Brain microvascular endothelial cell (primary cell): Measurements from ENCODE around the gene TRPM4.

ENCODE experiments used
- DNase-seq: peaks from one replicate; pipeline ENCODE4 v3.0.0-alpha.2; 2020
- H3K27ac ChIP-seq: fragments of 250-450 bp; sonication (Bioruptor Pico); 2 replicates; pipeline ENCODE4 v1.5.1; 2020; ENCODE audit warnings: mild to moderate bottlenecking, moderate library complexity
- H3K27me3 ChIP-seq: fragments of 250-450 bp; sonication (Bioruptor Pico); replicated peaks from 2 replicates; pipeline ENCODE4 v1.5.1; 2020; ENCODE audit warnings: mild to moderate bottlenecking
- H3K36me3 ChIP-seq: fragments of 250-450 bp; sonication (Bioruptor Pico); replicated peaks from 2 replicates; pipeline ENCODE4 v1.5.1; 2020; ENCODE audit warnings: mild to moderate bottlenecking
- H3K4me3 ChIP-seq: 2 replicates; pipeline ENCODE4 v1.5.1; 2011; ENCODE audit warnings: low read depth, mild to moderate bottlenecking, control low read depth, low read length, moderate library complexity
- in situ Hi-C: cut with HindIII; loops from 2 replicates; pipeline ENCODE4 v1.10.0; 2017; ENCODE audit warnings: low sequenced_read_pairs, low pct_ligation_motif_present
- TF ChIP-seq, protein P1 (sequence below): IDR thresholded peaks from 2 replicates; pipeline ENCODE4 v1.5.1; 2011; ENCODE audit warnings: low read depth, mild to moderate bottlenecking, moderate library complexity, low read length, control low read depth, inconsistent platforms; ENCODE audit errors: missing control alignments

TRPM4 gene

GRCh38 chr19:49212016-49212701, 54.6 kb downstream of the TRPM4 start:
- in situ Hi-C loops: no loop called here
- H3K27me3 ChIP-seq: no peaks in the 10 kb centered on the region
- H3K27ac ChIP-seq: no peak overlapping the region
- DNase-seq: no peak
- H3K4me3 ChIP-seq: no peak overlapping the region
- TF ChIP-seq, protein P1, sequence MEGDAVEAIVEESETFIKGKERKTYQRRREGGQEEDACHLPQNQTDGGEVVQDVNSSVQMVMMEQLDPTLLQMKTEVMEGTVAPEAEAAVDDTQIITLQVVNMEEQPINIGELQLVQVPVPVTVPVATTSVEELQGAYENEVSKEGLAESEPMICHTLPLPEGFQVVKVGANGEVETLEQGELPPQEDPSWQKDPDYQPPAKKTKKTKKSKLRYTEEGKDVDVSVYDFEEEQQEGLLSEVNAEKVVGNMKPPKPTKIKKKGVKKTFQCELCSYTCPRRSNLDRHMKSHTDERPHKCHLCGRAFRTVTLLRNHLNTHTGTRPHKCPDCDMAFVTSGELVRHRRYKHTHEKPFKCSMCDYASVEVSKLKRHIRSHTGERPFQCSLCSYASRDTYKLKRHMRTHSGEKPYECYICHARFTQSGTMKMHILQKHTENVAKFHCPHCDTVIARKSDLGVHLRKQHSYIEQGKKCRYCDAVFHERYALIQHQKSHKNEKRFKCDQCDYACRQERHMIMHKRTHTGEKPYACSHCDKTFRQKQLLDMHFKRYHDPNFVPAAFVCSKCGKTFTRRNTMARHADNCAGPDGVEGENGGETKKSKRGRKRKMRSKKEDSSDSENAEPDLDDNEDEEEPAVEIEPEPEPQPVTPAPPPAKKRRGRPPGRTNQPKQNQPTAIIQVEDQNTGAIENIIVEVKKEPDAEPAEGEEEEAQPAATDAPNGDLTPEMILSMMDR: no peak
- peaks cover 25% of the 10 kb centered on the region for H3K36me3 ChIP-seq

GRCh38 chr19:49213791-49214190, 56.2 kb downstream of the TRPM4 start:
- in situ Hi-C loops: no loop called here
- H3K27ac ChIP-seq: no peak overlapping the region

DNA sequence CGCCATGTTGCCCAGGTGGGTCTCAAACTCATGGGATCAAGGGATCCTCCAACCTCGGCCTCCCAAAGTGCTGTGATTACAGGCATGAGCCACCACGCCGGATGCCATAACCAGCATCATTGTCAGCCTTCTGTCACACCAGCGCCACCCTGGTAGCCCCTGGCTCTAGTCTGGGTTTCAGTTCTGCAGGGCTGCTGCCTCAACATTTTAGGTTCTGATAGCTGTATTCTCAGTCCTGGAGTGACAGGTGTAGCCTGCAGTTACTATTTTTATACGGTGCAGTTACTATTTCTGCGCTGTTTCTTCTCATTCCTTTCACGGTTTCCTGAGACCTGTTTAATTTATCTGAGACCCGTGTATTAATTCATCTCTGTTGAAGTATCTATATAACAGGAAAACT, 57.1 kb downstream of the TRPM4 start:
- in situ Hi-C loops: no loop called here
- TF ChIP-seq, protein P1: no peak
- H3K27ac ChIP-seq: no peak overlapping the region
- H3K36me3 ChIP-seq: peaks cover 25% of the 10 kb centered on the region
- no peak for DNase-seq
- no peak overlapping the region for H3K4me3 ChIP-seq
- no peaks in the 10 kb centered on the region for H3K27me3 ChIP-seq

More at GRCh38 chr19:49213791-49214190, 56.2 kb downstream of the TRPM4 start:
- Histone ChIP-seq H3K4me3 (no peak overlapping the region), H3K36me3 (peaks cover 25% of the 10 kb centered on the region), H3K27me3 (no peaks in the 10 kb centered on the region)
- TF ChIP-seq, protein P1: peak; percentile 42
- no peak for DNase-seq

GRCh38 chr19:49216071-49216470, 58.5 kb downstream of the TRPM4 start:
- no peaks in the 10 kb centered on the region for H3K27me3 ChIP-seq
- in situ Hi-C loops: no loop called here
- no peak overlapping the region for H3K27ac ChIP-seq
- H3K36me3 ChIP-seq: peaks cover 16% of the 10 kb centered on the region
- TF ChIP-seq, protein P1: no peak
- H3K4me3 ChIP-seq: no peak overlapping the region
- peak; percentile 73 for DNase-seq

DNA sequence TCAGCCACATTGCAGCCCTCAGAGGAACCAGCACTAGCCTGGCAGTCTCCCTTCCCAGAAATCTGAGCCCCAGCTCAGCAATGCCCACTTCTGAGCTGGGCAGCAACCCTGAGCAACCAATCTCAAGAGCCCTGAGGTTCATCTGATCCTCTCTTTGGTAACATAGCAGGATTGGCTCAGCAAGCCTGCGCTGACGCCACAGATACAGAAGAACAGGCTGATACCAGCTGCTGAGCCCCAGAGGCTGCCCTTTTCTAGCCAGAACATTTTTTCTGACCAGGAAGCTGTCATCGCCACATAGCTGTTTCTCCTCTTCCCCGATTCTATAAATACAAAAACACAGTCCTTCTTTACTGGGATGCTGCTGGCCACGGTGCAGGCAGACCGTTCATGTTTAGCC, 59.8 kb downstream of the TRPM4 start:
- in situ Hi-C loops: no loop called here
- Histone ChIP-seq H3K4me3 (no peak overlapping the region), H3K36me3 (peaks cover 3% of the 10 kb centered on the region), H3K27me3 (no peaks in the 10 kb centered on the region), H3K27ac (no peak overlapping the region)
- TF ChIP-seq, protein P1: no peak
- DNase-seq: peak; percentile 27

- Histone ChIP-seq H3K27me3 (no peaks in the 10 kb centered on the region), H3K4me3 (no peak overlapping the region), H3K27ac (no peak overlapping the region), H3K36me3 (no peaks in the 10 kb centered on the region)
- in situ Hi-C loops: no loop called here
- DNase-seq: peak; percentile 26
- TF ChIP-seq, protein P1: no peak
Measured at GRCh38 chr19:49222011-49222410, 64.4 kb downstream of the TRPM4 start.
